Parathyroid adenoma (tissue), 2 donors: ENCODE measurements around the gene LTBP1.

ENCODE experiments used
- H2AFZ ChIP-seq: fragments of 300-600 bp; sonication (generic); one replicate; pipeline ENCODE4 v1.7.0; 2017; ENCODE audit warnings: antibody characterized with exemption, mild to moderate bottlenecking
- H3K27ac ChIP-seq: fragments of 300-600 bp; sonication (generic); one replicate; pipeline ENCODE4 v1.7.0; 2017
- H3K27me3 ChIP-seq: fragments of 300-600 bp; sonication (generic); one replicate; pipeline ENCODE4 v1.7.0; 2017; ENCODE audit warnings: low read length; ENCODE audit not compliant: control insufficient read depth, insufficient read depth
- H3K36me3 ChIP-seq: fragments of 300-600 bp; sonication (generic); one replicate; pipeline ENCODE4 v1.7.0; 2017; ENCODE audit warnings: low read length; ENCODE audit not compliant: control insufficient read depth, insufficient read depth
- H3K4me1 ChIP-seq: fragments of 300-600 bp; sonication (generic); one replicate; pipeline ENCODE4 v1.7.0; 2017; ENCODE audit warnings: control low read depth
- H3K4me2 ChIP-seq: fragments of 300-600 bp; sonication (generic); one replicate; pipeline ENCODE4 v1.7.0; 2017; ENCODE audit warnings: low read length
- H3K4me3 ChIP-seq: fragments of 300-600 bp; sonication (generic); one replicate; pipeline ENCODE4 v1.7.0; 2017; ENCODE audit warnings: low read depth, low read length
- H3K79me2 ChIP-seq: fragments of 300-600 bp; sonication (generic); one replicate; pipeline ENCODE4 v1.7.0; 2017; ENCODE audit warnings: control low read depth
- H3K9ac ChIP-seq: fragments of 300-600 bp; sonication (generic); one replicate; pipeline ENCODE4 v1.7.0; 2017; ENCODE audit warnings: mild to moderate bottlenecking
- H3K9me3 ChIP-seq: fragments of 300-600 bp; sonication (generic); one replicate; pipeline ENCODE4 v1.7.0; 2017; ENCODE audit warnings: low read length; ENCODE audit not compliant: control insufficient read depth
- CTCF ChIP-seq: fragments of 300-600 bp; sonication (generic); IDR thresholded peaks from one replicate; pipeline ENCODE4 v1.7.0; 2017; ENCODE audit warnings: antibody characterized with exemption, mild to moderate bottlenecking
- donor health status: primary hyperparathyroidism.

LTBP1 gene

DNA sequence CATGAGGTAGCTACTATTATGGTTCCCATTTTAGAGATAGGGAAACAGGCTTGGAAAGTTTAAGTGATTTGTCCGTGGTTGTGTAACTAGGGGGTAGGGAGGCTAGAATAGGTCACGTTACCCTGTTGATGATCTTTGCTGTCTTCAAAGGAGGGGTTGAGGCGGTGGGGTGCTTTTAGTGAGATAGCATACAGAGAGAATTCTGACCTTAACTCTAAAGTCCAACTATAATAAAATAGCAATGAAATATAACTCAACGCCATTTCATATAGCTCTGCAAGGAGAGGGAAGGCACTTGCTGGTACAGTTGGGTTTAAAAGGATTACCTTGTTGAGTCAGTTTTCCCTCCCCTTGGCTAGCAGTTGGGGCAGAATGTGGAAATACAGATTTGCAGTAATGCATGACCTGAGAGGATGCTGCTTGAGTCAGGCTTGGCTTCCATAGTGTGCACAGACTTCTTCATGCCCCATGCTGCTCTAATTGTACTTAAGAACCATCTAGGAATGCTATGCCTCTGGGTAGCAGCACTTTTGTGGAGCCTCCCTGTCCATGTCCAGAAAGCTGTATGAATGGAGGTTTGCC, 143.9 kb downstream of the LTBP1 start:
- H3K4me3 ChIP-seq = no peak overlapping the region
- no peaks in the 10 kb centered on the region for H3K79me2 ChIP-seq
- no peak overlapping the region for H2AFZ ChIP-seq
- no peaks in the 10 kb centered on the region for H3K36me3 ChIP-seq
- H3K27ac ChIP-seq = no peak overlapping the region
- no peak overlapping the region for H3K9ac ChIP-seq
- no peak for TF ChIP-seq CTCF
- no peak overlapping the region for H3K4me2 ChIP-seq
- H3K27me3 ChIP-seq = no peaks in the 10 kb centered on the region
- peaks cover 5% of the 10 kb centered on the region for H3K4me1 ChIP-seq
- H3K9me3 ChIP-seq = no peaks in the 10 kb centered on the region

DNA sequence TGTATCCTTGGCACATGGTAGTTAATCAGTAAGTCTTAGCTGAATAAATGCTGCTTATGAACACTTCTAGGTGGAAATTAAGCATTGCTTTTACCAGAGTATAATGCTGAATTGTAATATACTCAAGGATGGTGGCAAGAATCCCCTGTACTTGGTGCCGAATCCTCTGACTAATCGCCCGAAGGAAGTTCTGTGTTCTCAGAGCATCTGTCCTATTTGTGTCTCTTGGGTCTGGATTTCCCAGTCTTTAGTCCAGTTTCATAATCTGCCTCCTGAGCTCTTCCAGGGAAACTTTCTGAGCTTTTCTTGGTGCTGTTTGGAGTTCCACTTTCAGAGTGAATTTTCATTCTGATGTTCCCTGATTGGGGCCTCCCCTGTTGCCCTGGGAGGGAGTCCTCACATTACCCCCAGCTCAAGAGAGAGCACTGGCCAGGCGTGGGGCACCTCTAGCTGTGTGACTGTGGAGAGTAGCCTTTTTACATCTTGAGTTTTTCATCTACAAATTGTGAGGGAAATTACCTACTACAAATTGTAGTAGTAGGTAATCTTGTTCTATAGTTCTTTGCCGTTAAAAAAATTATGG, 144.9 kb downstream of the LTBP1 start:
- H3K4me2 ChIP-seq = no peak overlapping the region
- no peak overlapping the region for H3K9ac ChIP-seq
- TF ChIP-seq CTCF = no peak
- H3K4me3 ChIP-seq = no peak overlapping the region
- H3K79me2 ChIP-seq = no peaks in the 10 kb centered on the region
- H3K9me3 ChIP-seq = no peaks in the 10 kb centered on the region
- no peaks in the 10 kb centered on the region for H3K36me3 ChIP-seq
- no peak overlapping the region for H3K27ac ChIP-seq
- no peak overlapping the region for H2AFZ ChIP-seq
- no peaks in the 10 kb centered on the region for H3K4me1 ChIP-seq
- no peaks in the 10 kb centered on the region for H3K27me3 ChIP-seq

DNA sequence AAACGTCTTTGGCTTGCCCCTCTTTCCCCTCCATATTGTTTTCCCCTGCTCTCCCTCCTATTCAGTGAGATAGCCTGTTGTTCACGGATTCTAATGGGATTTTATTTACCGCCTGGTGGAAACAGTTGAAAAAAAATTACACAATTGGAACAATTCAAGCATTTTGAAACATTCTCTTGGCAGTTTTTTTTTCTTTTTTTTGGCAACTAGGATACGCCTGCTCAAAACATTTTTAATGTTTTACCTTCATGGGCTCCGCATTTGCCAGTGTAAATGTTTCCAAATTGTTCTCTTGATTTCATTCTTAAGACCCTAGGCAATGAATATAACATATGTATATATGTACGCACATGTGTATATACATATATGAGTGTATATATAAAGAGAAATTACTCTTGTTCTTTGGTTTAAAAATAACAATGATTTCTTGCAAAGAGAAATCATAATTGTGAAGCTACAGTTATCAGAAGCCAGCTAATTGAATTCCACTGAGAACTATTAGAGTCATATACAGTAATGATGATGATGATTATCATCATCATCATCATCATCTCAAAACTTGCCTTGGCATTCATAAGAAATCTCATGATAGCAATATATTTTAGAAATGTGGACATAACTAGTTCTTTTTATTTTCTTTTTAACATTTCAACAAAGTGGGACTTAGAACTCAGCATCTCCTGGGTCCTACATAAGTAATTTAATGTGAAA, 146.7 kb downstream of the LTBP1 start:
- H3K4me1 ChIP-seq = no peaks in the 10 kb centered on the region
- no peaks in the 10 kb centered on the region for H3K36me3 ChIP-seq
- TF ChIP-seq CTCF = no peak
- H3K9ac ChIP-seq = no peak overlapping the region
- H3K27me3 ChIP-seq = no peaks in the 10 kb centered on the region
- no peaks in the 10 kb centered on the region for H3K9me3 ChIP-seq
- H3K4me3 ChIP-seq = no peak overlapping the region
- no peak overlapping the region for H2AFZ ChIP-seq
- H3K27ac ChIP-seq = no peak overlapping the region
- no peak overlapping the region for H3K4me2 ChIP-seq
- no peaks in the 10 kb centered on the region for H3K79me2 ChIP-seq

- H3K27me3 ChIP-seq = no peaks in the 10 kb centered on the region
- H3K4me1 ChIP-seq = no peaks in the 10 kb centered on the region
- H3K9ac ChIP-seq = no peak overlapping the region
- H3K79me2 ChIP-seq = no peaks in the 10 kb centered on the region
- H3K4me2 ChIP-seq = no peak overlapping the region
- H3K27ac ChIP-seq = no peak overlapping the region
- H2AFZ ChIP-seq = no peak overlapping the region
- no peaks in the 10 kb centered on the region for H3K36me3 ChIP-seq
- no peak for TF ChIP-seq CTCF
- no peak overlapping the region for H3K4me3 ChIP-seq
- no peaks in the 10 kb centered on the region for H3K9me3 ChIP-seq
These were observed 147.6 kb downstream of the LTBP1 start for GRCh38 chr2:33094303-33094702.
